ENCODE data around the gene KIAA2012. TPM values are rescaled to one million over a fixed set of nuclear protein-coding genes. Genes with fewer than 3 reads are reported as not detected.
"Not testable (repeated sequence)": the region's sequence is repeated elsewhere in the genome, so short reads cannot be mapped to it uniquely, and the experiment has no call there.

KIAA2012 gene
- total RNA-seq, 1 donor from 2014 or later, result not detected

- Histone ChIP-seq H3K36me3 (ENCODE audit: control insufficient read depth, insufficient read depth, low read length) (no peaks in the 10 kb centered on the region), H3K4me3 (ENCODE audit: low read depth, low read length) (no peak overlapping the region), H3K27me3 (ENCODE audit: control insufficient read depth, insufficient read depth, low read length) (no peaks in the 10 kb centered on the region)
- DNase-seq (ENCODE audit: low read depth) (no peak), FAIRE-seq (no peak)
- no peak for TF ChIP-seq CTCF (IDR thresholded peaks at IDR 0.05; ENCODE audit: insufficient read depth, low read length, severe bottlenecking)
Measured at GRCh38 chr2:202221873-202222272, 148.8 kb downstream of the KIAA2012 start.

GRCh38 chr2:202237787-202238233 lies 164.8 kb downstream of the KIAA2012 start:
- peak; percentile 37 for DNase-seq (ENCODE audit: low read depth)
- Histone ChIP-seq H3K36me3 (ENCODE audit: control insufficient read depth, insufficient read depth, low read length) (no peaks in the 10 kb centered on the region), H3K4me3 (ENCODE audit: low read depth, low read length) (peak overlapping the region; percentile 67), H3K27me3 (ENCODE audit: control insufficient read depth, insufficient read depth, low read length) (no peaks in the 10 kb centered on the region)
- no peak for TF ChIP-seq CTCF (IDR thresholded peaks at IDR 0.05; ENCODE audit: insufficient read depth, low read length, severe bottlenecking)
- FAIRE-seq, result no peak

GRCh38 chr2:202238234-202239197 lies 165.5 kb downstream of the KIAA2012 start, which contains the start of gene SUMO1:
Gene SUMO1, minus strand, starts transcription at chr2:202238597. Its CDS starts 146 bp downstream, at chr2:202238451.
- Histone ChIP-seq H3K27me3 (ENCODE audit: control insufficient read depth, insufficient read depth, low read length) (no peaks in the 10 kb centered on the region), H3K4me3 (ENCODE audit: low read depth, low read length) (peak within 1 kb of the TSS; percentile 67), H3K36me3 (ENCODE audit: control insufficient read depth, insufficient read depth, low read length) (no peaks in the 10 kb centered on the region)
- no peak for TF ChIP-seq CTCF (IDR thresholded peaks at IDR 0.05; ENCODE audit: insufficient read depth, low read length, severe bottlenecking)
- FAIRE-seq (no peak), DNase-seq (ENCODE audit: low read depth) (peak; percentile 79)

- DNase-seq (ENCODE audit: low read depth); H3K27me3 ChIP-seq (ENCODE audit: control insufficient read depth, insufficient read depth, low read length); H3K36me3 ChIP-seq (ENCODE audit: control insufficient read depth, insufficient read depth, low read length); FAIRE-seq; H3K4me3 ChIP-seq (ENCODE audit: low read depth, low read length): not testable (repeated sequence)
Measured at GRCh38 chr2:202247710-202248109, 174.7 kb downstream of the KIAA2012 start.

- peak; percentile 94 for DNase-seq (ENCODE audit: low read depth)
- Histone ChIP-seq H3K27me3 (ENCODE audit: control insufficient read depth, insufficient read depth, low read length) (no peaks in the 10 kb centered on the region), H3K36me3 (ENCODE audit: control insufficient read depth, insufficient read depth, low read length) (no peaks in the 10 kb centered on the region), H3K4me3 (ENCODE audit: low read depth, low read length) (no peak overlapping the region)
- TF ChIP-seq CTCF (IDR thresholded peaks at IDR 0.05; ENCODE audit: insufficient read depth, low read length, severe bottlenecking), result no peak
- no peak for FAIRE-seq
Measured at GRCh38 chr2:202249521-202250253, 176.6 kb downstream of the KIAA2012 start.

GRCh38 chr2:202251494-202251893 lies 178.4 kb downstream of the KIAA2012 start:
- no peaks in the 10 kb centered on the region for H3K27me3 ChIP-seq (ENCODE audit: control insufficient read depth, insufficient read depth, low read length)
- TF ChIP-seq CTCF (IDR thresholded peaks at IDR 0.05; ENCODE audit: insufficient read depth, low read length, severe bottlenecking), result no peak
- no peak for DNase-seq (ENCODE audit: low read depth)
- no peaks in the 10 kb centered on the region for H3K36me3 ChIP-seq (ENCODE audit: control insufficient read depth, insufficient read depth, low read length)
- no peak for FAIRE-seq
- H3K4me3 ChIP-seq (ENCODE audit: low read depth, low read length), result no peak overlapping the region
